ENCODE measurements around the gene SPAG17.

SPAG17 gene

GRCh38 chr1:118147522-118147921 is 37.5 kb downstream of the SPAG17 start:
- Histone ChIP-seq H3K27ac (ENCODE audit: low read length) (no peak overlapping the region), H3K36me3 (replicated peaks; ENCODE audit: low read depth, low read length) (no peaks in the 10 kb centered on the region), H3K4me3 (ENCODE audit: low read length) (no peak overlapping the region), H4K20me1 (ENCODE audit: insufficient read depth, low read length) (no peaks in the 10 kb centered on the region), H3K79me2 (ENCODE audit: low read length) (no peaks in the 10 kb centered on the region), H3K4me1 (ENCODE audit: low read length) (no peaks in the 10 kb centered on the region), H2AFZ (ENCODE audit: low read depth, low read length) (no peak overlapping the region), H3K9me3 (ENCODE audit: insufficient read depth, low read length) (no peaks in the 10 kb centered on the region), H3K27me3 (ENCODE audit: low read depth, low read length) (no peaks in the 10 kb centered on the region), H3K9ac (ENCODE audit: low read length) (no peak overlapping the region), H3K4me2 (ENCODE audit: low read length) (no peak overlapping the region)
- TF ChIP-seq EZH2phosphoT487 (IDR thresholded peaks at IDR 0.05; ENCODE audit: low read depth) (no peak), CTCF (IDR thresholded peaks at IDR 0.05; ENCODE audit: low read depth, low read length) (no peak)

DNA sequence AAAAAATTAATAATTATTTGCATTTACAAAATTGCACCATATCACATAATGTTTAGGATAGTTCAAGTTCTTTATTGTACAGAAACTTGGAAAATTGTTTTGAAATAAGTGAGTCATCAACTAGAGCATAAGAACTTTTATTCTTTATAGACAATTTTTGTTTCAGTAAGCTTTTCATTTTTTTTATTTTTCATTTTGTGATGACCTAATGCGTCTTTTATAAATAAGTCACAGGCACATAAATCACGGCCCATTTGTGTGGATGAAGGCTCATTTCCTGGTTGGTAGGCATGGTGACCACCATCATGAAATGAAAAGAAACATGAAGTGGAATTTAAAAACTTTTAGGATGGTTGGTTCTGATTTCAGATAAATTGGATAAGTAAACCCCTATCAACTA is 39.3 kb downstream of the SPAG17 start:
- no peak overlapping the region for H3K4me3 ChIP-seq (ENCODE audit: low read length)
- no peaks in the 10 kb centered on the region for H3K9me3 ChIP-seq (ENCODE audit: insufficient read depth, low read length)
- no peaks in the 10 kb centered on the region for H3K4me1 ChIP-seq (ENCODE audit: low read length)
- no peak overlapping the region for H2AFZ ChIP-seq (ENCODE audit: low read depth, low read length)
- no peak overlapping the region for H3K4me2 ChIP-seq (ENCODE audit: low read length)
- H3K79me2 ChIP-seq (ENCODE audit: low read length), result no peaks in the 10 kb centered on the region
- no peaks in the 10 kb centered on the region for H3K27me3 ChIP-seq (ENCODE audit: low read depth, low read length)
- H3K27ac ChIP-seq (ENCODE audit: low read length), result no peak overlapping the region
- H3K9ac ChIP-seq (ENCODE audit: low read length), result no peak overlapping the region
- TF ChIP-seq CTCF (IDR thresholded peaks at IDR 0.05; ENCODE audit: low read depth, low read length) (no peak), EZH2phosphoT487 (IDR thresholded peaks at IDR 0.05; ENCODE audit: low read depth) (no peak)
- no peaks in the 10 kb centered on the region for H4K20me1 ChIP-seq (ENCODE audit: insufficient read depth, low read length)
- no peaks in the 10 kb centered on the region for H3K36me3 ChIP-seq (replicated peaks; ENCODE audit: low read depth, low read length)

- H3K36me3 ChIP-seq (replicated peaks; ENCODE audit: low read depth, low read length), result no peaks in the 10 kb centered on the region
- TF ChIP-seq CTCF (IDR thresholded peaks at IDR 0.05; ENCODE audit: low read depth, low read length) (no peak), EZH2phosphoT487 (IDR thresholded peaks at IDR 0.05; ENCODE audit: low read depth) (no peak)
- no peak overlapping the region for H3K4me3 ChIP-seq (ENCODE audit: low read length)
- no peaks in the 10 kb centered on the region for H3K79me2 ChIP-seq (ENCODE audit: low read length)
- H3K9me3 ChIP-seq (ENCODE audit: insufficient read depth, low read length), result no peaks in the 10 kb centered on the region
- no peaks in the 10 kb centered on the region for H3K4me1 ChIP-seq (ENCODE audit: low read length)
- H2AFZ ChIP-seq (ENCODE audit: low read depth, low read length), result no peak overlapping the region
- H3K27ac ChIP-seq (ENCODE audit: low read length), result no peak overlapping the region
- H3K9ac ChIP-seq (ENCODE audit: low read length), result no peak overlapping the region
- H4K20me1 ChIP-seq (ENCODE audit: insufficient read depth, low read length), result no peaks in the 10 kb centered on the region
- H3K4me2 ChIP-seq (ENCODE audit: low read length), result no peak overlapping the region
- H3K27me3 ChIP-seq (ENCODE audit: low read depth, low read length), result no peaks in the 10 kb centered on the region
These were observed 40.3 kb downstream of the SPAG17 start for GRCh38 chr1:118144684-118145083.

GRCh38 chr1:118143831-118144230 is 41.2 kb downstream of the SPAG17 start:
- Histone ChIP-seq H3K4me1 (ENCODE audit: low read length) (no peaks in the 10 kb centered on the region), H3K36me3 (replicated peaks; ENCODE audit: low read depth, low read length) (no peaks in the 10 kb centered on the region), H4K20me1 (ENCODE audit: insufficient read depth, low read length) (no peaks in the 10 kb centered on the region), H3K9me3 (ENCODE audit: insufficient read depth, low read length) (no peaks in the 10 kb centered on the region), H3K9ac (ENCODE audit: low read length) (no peak overlapping the region), H3K27ac (ENCODE audit: low read length) (no peak overlapping the region), H3K4me3 (ENCODE audit: low read length) (no peak overlapping the region), H3K79me2 (ENCODE audit: low read length) (no peaks in the 10 kb centered on the region), H3K27me3 (ENCODE audit: low read depth, low read length) (no peaks in the 10 kb centered on the region), H3K4me2 (ENCODE audit: low read length) (no peak overlapping the region), H2AFZ (ENCODE audit: low read depth, low read length) (no peak overlapping the region)
- TF ChIP-seq EZH2phosphoT487 (IDR thresholded peaks at IDR 0.05; ENCODE audit: low read depth), result no peak
- no peak for TF ChIP-seq CTCF (IDR thresholded peaks at IDR 0.05; ENCODE audit: low read depth, low read length)

All from OCI-LY3 (cell line).